DMS153 (cell line): Measurements from ENCODE around the gene GRK2.

Experiments used
- DNase-seq: peaks from one replicate; lab custom pipeline; 2025; lab: John Stamatoyannopoulos, UW

GRK2 gene

GRCh38 chr11:67301313-67301921, 35.1 kb downstream of the GRK2 start:
- DNase-seq = no peak

DNA sequence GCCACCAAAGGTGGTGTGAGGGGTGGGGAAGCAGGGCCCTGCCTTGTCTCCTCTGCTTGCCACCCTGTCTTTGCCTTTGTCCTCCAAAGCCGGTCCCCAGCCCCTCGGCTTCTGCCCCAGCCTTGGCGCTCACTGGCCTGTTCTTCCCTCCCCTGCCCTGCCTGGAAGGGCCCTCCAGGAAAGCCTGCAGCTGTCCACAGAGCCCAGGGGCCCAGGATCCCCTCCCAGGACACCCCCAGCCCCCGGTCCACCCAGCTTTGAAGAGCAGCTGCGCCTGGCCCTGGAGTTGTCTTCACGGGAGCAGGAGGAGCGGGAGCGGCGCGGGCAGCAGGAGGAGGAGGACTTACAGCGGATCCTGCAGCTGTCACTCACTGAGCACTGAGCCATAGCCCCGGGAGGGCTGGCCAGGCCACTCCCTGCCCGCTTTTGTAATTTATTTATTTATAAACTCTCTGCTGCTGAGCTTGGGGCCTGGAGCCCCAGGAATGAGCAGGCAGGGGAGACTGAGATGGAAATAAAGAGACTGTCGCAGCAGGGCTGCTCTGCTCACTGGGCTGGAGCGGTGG, 35.8 kb downstream of the GRK2 start:
- DNase-seq = peak; percentile 25

DNA sequence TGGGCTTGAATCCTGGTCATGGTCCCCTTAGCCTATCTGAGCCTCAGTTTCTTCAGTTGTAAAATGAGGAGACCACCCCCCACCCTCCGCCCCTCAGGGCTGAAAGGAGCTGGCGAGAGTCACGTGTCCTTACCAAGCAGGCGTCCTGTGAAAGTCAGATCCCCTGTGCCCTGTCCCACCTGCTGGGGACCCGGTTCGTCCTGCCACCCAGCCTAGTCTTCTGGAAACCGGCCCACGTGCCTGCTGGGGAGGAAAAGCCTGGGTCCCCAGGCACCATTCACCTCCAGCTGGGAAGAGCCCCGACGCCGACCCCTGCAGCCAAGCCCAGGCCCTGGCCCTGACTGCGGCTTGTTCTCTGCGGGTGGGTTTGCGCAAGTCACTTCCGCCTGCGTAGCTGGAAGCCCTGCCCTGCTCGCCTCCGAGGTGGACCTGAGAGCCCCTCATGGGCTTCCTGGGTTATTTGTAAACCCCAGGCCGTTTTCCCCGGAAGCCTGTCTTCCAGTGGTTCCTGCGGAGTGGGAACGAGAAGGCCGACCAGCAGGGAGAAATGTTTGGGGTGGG, 36.4 kb downstream of the GRK2 start:
- no peak for DNase-seq

- peak; percentile 47 for DNase-seq
Observed at GRCh38 chr11:67303132-67303834, 37.0 kb downstream of the GRK2 start, which contains the start of gene SSH3. TSS of gene SSH3 (plus strand) at chr11:67303530. CDS start at chr11:67303626, 96 bp downstream.

GRCh38 chr11:67303835-67304411, 37.6 kb downstream of the GRK2 start:
- no peak for DNase-seq

DNA sequence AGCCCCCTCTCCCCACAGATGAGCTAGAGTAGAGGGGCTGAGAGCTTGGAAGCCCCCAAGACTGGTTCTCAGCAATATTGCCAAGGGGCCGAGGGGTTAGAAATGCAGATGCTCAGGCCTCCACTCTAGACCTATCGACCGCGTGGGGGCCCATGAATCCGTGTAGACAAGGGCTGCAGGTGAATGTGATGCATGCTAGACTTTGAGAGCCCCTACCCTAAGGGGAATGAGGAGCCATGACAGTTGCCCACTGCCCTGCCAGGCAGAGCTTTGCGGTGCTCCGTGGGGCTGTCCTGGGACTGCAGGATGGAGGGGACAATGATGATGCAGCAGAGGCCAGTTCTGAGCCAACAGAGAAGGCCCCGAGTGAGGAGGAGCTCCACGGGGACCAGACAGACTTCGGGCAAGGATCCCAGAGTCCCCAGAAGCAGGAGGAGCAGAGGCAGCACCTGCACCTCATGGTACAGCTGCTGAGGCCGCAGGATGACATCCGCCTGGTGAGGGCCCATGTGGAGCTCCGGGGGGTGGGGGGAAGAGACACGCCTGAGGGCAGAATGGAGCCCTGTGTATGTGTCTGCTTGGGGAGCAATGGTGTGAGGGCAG, 38.3 kb downstream of the GRK2 start:
- no peak for DNase-seq

GRCh38 chr11:67306769-67307544, 40.7 kb downstream of the GRK2 start:
- DNase-seq = no peak

GRCh38 chr11:67307545-67308001, 41.3 kb downstream of the GRK2 start:
- DNase-seq = no peak

DNA sequence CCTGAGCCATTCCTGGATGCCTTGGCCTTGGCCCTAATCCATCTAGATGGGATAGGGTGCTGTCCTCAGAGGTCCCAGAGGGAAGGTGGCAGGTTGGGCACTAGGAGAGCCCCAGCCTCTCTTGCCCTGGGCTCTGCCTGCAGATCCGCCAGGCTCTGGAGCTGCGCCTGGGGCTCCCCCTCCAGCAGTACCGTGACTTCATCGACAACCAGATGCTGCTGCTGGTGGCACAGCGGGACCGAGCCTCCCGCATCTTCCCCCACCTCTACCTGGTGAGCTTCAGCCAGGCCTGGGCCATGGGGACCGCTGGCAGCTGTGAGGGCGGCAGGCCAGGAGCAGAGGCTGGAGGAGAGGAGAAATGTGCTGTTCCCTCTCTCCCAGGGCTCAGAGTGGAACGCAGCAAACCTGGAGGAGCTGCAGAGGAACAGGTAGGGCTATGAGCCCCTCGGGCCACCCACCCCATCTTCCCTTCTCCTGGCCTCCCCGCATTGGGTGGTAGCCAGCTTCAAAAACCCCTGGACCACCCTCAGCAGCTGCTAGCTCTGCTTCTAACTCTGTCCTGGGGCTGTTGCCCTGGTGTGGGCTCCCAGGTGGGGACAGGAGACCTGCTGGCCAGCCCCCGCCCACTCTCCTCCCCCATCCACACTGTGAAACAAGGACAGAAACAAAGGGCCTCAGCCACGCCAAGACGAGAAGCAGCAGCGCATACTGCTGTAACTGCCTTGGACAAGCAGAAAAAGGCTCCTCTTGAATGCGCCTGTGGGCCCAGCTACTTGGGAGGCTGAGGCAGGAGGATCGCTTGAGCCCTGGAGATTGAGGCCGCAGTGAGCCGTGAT, 42.0 kb downstream of the GRK2 start:
- no peak for DNase-seq

- DNase-seq = no peak
Observed at GRCh38 chr11:67309166-67309565, 42.9 kb downstream of the GRK2 start.

DNA sequence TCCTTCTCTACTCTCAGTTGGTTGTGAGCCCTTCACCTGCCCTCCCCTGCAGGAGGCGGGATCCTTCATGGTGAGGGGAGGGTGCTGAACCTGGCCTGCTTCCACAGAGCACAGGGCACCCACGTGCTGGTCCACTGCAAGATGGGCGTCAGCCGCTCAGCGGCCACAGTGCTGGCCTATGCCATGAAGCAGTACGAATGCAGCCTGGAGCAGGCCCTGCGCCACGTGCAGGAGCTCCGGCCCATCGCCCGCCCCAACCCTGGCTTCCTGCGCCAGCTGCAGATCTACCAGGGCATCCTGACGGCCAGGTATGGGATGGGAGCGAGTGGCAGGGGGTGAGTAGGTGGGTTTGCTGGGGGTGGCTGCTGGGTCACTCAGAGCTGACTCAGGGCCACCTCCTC, 43.4 kb downstream of the GRK2 start:
- no peak for DNase-seq

DNA sequence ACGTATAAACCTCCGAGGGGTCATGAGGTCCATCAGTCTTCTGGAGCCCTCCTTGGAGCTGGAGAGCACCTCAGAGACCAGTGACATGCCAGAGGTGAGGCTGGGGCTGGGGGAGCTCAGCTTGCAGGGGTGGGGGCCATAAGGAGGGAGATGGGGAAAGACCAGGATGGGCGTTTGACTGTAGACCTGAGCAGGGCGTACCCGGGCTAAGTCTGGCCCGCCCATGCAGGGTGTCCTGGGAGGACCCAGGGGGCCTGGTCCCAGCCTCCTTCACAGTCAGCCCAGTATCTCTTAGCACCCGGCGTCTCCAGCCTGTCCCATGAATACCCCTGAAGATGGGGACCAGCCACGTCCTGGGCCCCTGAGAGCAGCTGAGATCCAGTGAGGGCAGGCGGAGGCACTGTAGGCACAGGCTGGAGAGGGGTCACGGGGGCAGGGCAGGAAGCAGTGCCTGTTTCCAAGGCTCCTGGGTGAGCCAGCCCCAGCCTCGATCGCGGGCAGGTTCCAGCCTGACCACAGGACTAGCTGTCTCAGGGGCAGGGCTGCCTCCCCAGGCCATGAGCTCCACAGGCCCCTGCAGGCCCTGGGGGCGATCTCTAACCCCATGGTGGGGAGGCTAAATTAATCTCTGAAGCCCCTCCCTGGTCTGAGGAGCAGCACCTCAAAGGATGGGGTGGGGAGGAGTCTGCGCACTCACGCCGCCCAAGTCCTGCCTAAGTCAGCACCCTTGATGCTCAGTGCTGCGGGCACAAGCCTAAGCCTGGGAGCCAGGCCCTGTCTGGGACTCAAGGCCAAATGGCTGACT, 44.2 kb downstream of the GRK2 start:
- no peak for DNase-seq

DNA sequence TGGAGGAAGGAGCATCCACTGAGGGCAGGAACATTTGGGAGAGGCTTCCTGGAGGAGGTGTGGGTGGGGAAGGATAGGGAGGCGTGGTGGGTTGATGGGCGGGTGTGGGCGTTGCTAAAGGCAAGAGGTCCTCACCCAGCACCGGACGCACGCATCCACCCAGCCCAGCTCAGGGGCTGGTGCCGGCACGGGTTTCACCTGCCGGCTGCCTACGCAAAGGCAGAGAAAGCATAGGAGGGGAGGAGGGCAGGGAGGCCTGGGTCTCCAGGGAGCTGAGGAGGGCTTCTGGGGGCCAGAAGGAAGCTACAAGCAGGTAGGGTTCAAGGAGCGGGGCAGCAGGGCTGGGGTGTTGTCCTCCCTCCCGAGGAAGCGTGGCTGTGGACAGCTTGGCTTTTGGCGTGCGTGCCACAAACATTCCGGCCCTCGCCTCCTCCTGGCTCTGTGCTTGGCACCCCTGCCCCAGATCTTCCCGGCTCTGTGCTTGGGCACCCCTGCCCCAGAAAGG, 44.8 kb downstream of the GRK2 start:
- no peak for DNase-seq

DNA sequence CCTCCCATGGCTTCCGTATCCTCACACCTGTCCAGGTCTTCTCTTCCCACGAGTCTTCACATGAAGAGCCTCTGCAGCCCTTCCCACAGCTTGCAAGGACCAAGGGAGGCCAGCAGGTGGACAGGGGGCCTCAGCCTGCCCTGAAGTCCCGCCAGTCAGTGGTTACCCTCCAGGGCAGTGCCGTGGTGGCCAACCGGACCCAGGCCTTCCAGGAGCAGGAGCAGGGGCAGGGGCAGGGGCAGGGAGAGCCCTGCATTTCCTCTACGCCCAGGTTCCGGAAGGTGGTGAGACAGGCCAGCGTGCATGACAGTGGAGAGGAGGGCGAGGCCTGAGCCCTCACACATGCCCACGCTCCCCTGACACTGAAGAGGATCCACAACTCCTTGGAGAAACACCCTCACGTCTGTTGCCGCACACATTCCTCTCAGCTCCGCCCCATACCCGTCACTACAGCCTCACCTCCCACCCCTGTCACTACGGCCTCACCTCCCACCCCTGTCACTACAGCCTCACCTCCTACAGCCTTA, 45.3 kb downstream of the GRK2 start:
- no peak for DNase-seq

DNA sequence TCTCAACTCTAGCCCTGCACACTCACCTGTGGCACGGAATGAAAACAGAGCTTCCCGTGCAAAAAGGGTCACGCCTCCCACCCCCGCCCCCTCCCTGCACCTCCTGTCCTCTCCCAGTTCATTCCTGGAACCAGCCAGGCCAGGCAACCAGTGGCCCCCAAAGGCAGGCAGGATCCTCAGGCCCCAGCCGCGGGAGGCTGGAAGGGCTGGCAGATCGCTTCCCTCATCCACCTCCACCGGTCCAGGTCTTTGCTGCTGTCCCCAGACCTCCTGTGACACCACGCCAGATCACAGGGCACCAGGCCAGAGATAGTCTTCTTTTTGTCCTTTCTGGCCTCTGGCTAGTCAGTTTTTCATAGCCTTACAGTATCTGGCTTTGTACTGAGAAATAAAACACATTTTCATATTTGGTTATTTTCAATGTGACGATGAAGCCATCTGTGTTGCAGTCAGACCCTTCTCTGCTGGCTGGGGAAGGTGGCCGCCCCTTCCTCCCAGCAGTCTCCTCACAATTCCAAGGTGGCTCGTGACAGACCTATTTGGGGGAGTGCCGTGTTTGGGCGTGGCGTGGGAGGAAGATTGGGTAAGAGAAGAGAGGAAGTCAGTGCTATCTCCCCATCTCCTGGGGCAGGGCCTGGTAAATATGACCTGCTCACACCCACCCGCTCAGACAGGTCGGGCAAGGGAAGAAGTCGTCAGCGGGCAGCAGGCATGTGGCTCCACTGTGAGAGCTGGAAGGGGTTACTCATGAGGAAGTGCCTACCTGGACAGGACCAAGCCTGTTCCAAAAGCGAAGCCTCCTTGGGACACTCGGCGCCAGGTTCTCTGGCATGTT, 46.1 kb downstream of the GRK2 start:
- DNase-seq = no peak

- no peak for DNase-seq
Observed at GRCh38 chr11:67313125-67313890, 47.0 kb downstream of the GRK2 start.

DNA sequence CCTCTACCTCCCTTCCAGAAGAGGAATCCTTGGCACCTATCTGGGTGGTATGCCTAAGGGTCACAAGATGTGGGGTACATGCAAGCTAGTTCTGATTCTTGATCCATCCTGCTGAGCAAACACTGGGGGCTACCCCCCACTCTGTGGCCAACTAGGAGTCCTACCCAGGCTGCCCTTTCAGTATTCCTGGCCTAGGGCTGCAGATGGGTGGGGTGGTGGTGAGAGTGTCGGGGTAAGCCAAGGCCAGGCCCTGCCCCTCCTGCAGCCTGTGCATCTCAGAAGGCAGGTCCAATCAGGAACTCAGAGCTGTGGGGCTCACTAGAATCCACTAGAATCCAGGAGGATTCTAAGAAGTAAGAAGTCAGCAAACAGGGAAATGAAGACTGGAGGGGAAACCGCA, 47.9 kb downstream of the GRK2 start:
- DNase-seq = no peak
